Activated T-cell treated with anti-CD3 and anti-CD28 coated beads, Interleukin-2, amount 50 U/mL, for 1 hour (primary cell): ENCODE results near the gene COL4A2.

Experiments
- DNase-seq: peaks from one replicate; pipeline ENCODE4 v3.0.0-alpha.2; 2020

The COL4A2 gene

GRCh38 chr13:110359840-110360301 is 52.8 kb downstream of the COL4A2 start:
- DNase-seq, result no peak

GRCh38 chr13:110360598-110360997 is 53.5 kb downstream of the COL4A2 start:
- DNase-seq, result no peak

- no peak for DNase-seq
These were observed 54.4 kb downstream of the COL4A2 start for GRCh38 chr13:110361365-110361911.

GRCh38 chr13:110363010-110363409 is 55.9 kb downstream of the COL4A2 start:
- no peak for DNase-seq

GRCh38 chr13:110364081-110364480 is 57.0 kb downstream of the COL4A2 start:
- no peak for DNase-seq

GRCh38 chr13:110365876-110366275 is 58.8 kb downstream of the COL4A2 start:
- no peak for DNase-seq

GRCh38 chr13:110366733-110367132 is 59.6 kb downstream of the COL4A2 start:
- DNase-seq, result no peak

GRCh38 chr13:110367620-110368019 is 60.5 kb downstream of the COL4A2 start:
- DNase-seq, result no peak

GRCh38 chr13:110368408-110368807 is 61.3 kb downstream of the COL4A2 start:
- no peak for DNase-seq

GRCh38 chr13:110369400-110369799 is 62.3 kb downstream of the COL4A2 start:
- no peak for DNase-seq

GRCh38 chr13:110371550-110372465 is 64.7 kb downstream of the COL4A2 start:
- DNase-seq, result no peak

GRCh38 chr13:110372676-110373075 is 65.6 kb downstream of the COL4A2 start:
- DNase-seq, result no peak

- no peak for DNase-seq
These were observed 66.5 kb downstream of the COL4A2 start for GRCh38 chr13:110373617-110374016.

GRCh38 chr13:110374431-110375370 is 67.6 kb downstream of the COL4A2 start:
- DNase-seq, result no peak

- DNase-seq, result no peak
These were observed 69.0 kb downstream of the COL4A2 start for GRCh38 chr13:110376120-110376519.

GRCh38 chr13:110377178-110377825 is 70.2 kb downstream of the COL4A2 start:
- DNase-seq, result no peak

GRCh38 chr13:110377826-110378201 is 70.7 kb downstream of the COL4A2 start:
- no peak for DNase-seq

- DNase-seq, result no peak
These were observed 72.3 kb downstream of the COL4A2 start for GRCh38 chr13:110379358-110379757.

GRCh38 chr13:110379905-110380341 is 72.8 kb downstream of the COL4A2 start:
- DNase-seq, result no peak

- no peak for DNase-seq
These were observed 73.4 kb downstream of the COL4A2 start for GRCh38 chr13:110380359-110381028.

- DNase-seq, result no peak
These were observed 73.9 kb downstream of the COL4A2 start for GRCh38 chr13:110381029-110381360.

- no peak for DNase-seq
These were observed 75.1 kb downstream of the COL4A2 start for GRCh38 chr13:110382229-110382628.
